ACC112 (cell line): ENCODE measurements around the gene PLXNA2.

Experiments used
- H2AFZ ChIP-seq: fragments of 200-600 bp; sonication (generic); one replicate; pipeline ENCODE4 v1.6.0; 2017; ENCODE audit warnings: antibody characterized with exemption, low read length; ENCODE audit not compliant: unreplicated experiment
- H3K27ac ChIP-seq: fragments of 200-600 bp; sonication (generic); 2 replicates; pipeline ENCODE4 v1.5.1; 2014; ENCODE audit warnings: low read depth, mild to moderate bottlenecking, antibody characterized with exemption, low read length, moderate library complexity
- H3K27me3 ChIP-seq: fragments of 200-600 bp; sonication (generic); 2 replicates; pipeline ENCODE4 v1.6.1; 2014; ENCODE audit warnings: mild to moderate bottlenecking, antibody characterized with exemption, low read length, moderate library complexity, mixed read lengths; ENCODE audit not compliant: insufficient read depth
- H3K36me3 ChIP-seq: fragments of 200-600 bp; sonication (generic); 2 replicates; pipeline ENCODE4 v1.6.1; 2016; ENCODE audit warnings: mild to moderate bottlenecking, antibody characterized with exemption, low read length, moderate library complexity, mixed read lengths; ENCODE audit not compliant: insufficient read depth
- H3K4me1 ChIP-seq: fragments of 200-600 bp; sonication (generic); one replicate; pipeline ENCODE4 v1.6.1; 2016; ENCODE audit warnings: low read length, mixed read lengths; ENCODE audit not compliant: insufficient read depth, unreplicated experiment, control insufficient read depth
- H3K4me3 ChIP-seq: fragments of 200-600 bp; sonication (generic); 2 replicates; pipeline ENCODE4 v1.5.1; 2014; ENCODE audit warnings: mild to moderate bottlenecking, low read depth, low read length
- H3K79me2 ChIP-seq: fragments of 200-600 bp; sonication (generic); one replicate; pipeline ENCODE4 v1.6.0; 2016; ENCODE audit warnings: low read length; ENCODE audit not compliant: control insufficient read depth, unreplicated experiment, insufficient read depth

Gene PLXNA2

GRCh38 chr1:208079161-208079560 lies 165.0 kb downstream of the PLXNA2 start:
- H3K79me2 ChIP-seq: no peaks in the 10 kb centered on the region
- no peaks in the 10 kb centered on the region for H3K27me3 ChIP-seq
- H3K4me3 ChIP-seq: no peak overlapping the region
- H3K4me1 ChIP-seq: no peaks in the 10 kb centered on the region
- peaks cover 3% of the 10 kb centered on the region for H3K36me3 ChIP-seq
- no peak overlapping the region for H2AFZ ChIP-seq
- H3K27ac ChIP-seq: no peak overlapping the region

- no peak overlapping the region for H3K4me3 ChIP-seq
- H3K79me2 ChIP-seq: no peaks in the 10 kb centered on the region
- H2AFZ ChIP-seq: no peak overlapping the region
- peaks cover 3% of the 10 kb centered on the region; the same call in 1 of the 2 replicates for H3K36me3 ChIP-seq
- H3K27ac ChIP-seq: no peak overlapping the region
- H3K4me1 ChIP-seq: no peaks in the 10 kb centered on the region
- H3K27me3 ChIP-seq: no peaks in the 10 kb centered on the region
Measured at GRCh38 chr1:208078752-208079151, 165.4 kb downstream of the PLXNA2 start.

GRCh38 chr1:208077232-208078075 lies 166.7 kb downstream of the PLXNA2 start:
- Histone ChIP-seq H3K4me3 (no peak overlapping the region), H3K79me2 (no peaks in the 10 kb centered on the region), H3K27ac (no peak overlapping the region), H3K27me3 (no peaks in the 10 kb centered on the region), H3K4me1 (no peaks in the 10 kb centered on the region), H2AFZ (no peak overlapping the region), H3K36me3 (peaks cover 3% of the 10 kb centered on the region; the same call in 1 of the 2 replicates)

GRCh38 chr1:208074353-208074752 lies 169.8 kb downstream of the PLXNA2 start:
- Histone ChIP-seq H2AFZ (no peak overlapping the region), H3K4me3 (no peak overlapping the region), H3K36me3 (peaks cover 3% of the 10 kb centered on the region; the same call in 1 of the 2 replicates), H3K27me3 (no peaks in the 10 kb centered on the region), H3K79me2 (no peaks in the 10 kb centered on the region), H3K4me1 (no peaks in the 10 kb centered on the region), H3K27ac (no peak overlapping the region)

- H3K4me1 ChIP-seq: no peaks in the 10 kb centered on the region
- H3K4me3 ChIP-seq: no peak overlapping the region
- no peak overlapping the region for H2AFZ ChIP-seq
- H3K79me2 ChIP-seq: no peaks in the 10 kb centered on the region
- no peaks in the 10 kb centered on the region for H3K27me3 ChIP-seq
- no peak overlapping the region for H3K27ac ChIP-seq
- H3K36me3 ChIP-seq: peaks cover 3% of the 10 kb centered on the region; the same call in 1 of the 2 replicates
Measured at GRCh38 chr1:208071435-208072031, 172.7 kb downstream of the PLXNA2 start.

- Histone ChIP-seq H3K36me3 (0 out of 2 replicates have a peak, but pooled peaks cover 3% of the 10 kb centered on the region), H3K4me3 (no peak overlapping the region), H3K79me2 (no peaks in the 10 kb centered on the region), H3K27ac (no peak overlapping the region), H3K4me1 (no peaks in the 10 kb centered on the region), H3K27me3 (no peaks in the 10 kb centered on the region), H2AFZ (no peak overlapping the region)
Measured at GRCh38 chr1:208069908-208070307, 174.3 kb downstream of the PLXNA2 start.

GRCh38 chr1:208069317-208069716 lies 174.9 kb downstream of the PLXNA2 start:
- H2AFZ ChIP-seq: no peak overlapping the region
- no peak overlapping the region for H3K27ac ChIP-seq
- no peaks in the 10 kb centered on the region for H3K4me1 ChIP-seq
- no peaks in the 10 kb centered on the region for H3K36me3 ChIP-seq
- H3K79me2 ChIP-seq: no peaks in the 10 kb centered on the region
- H3K4me3 ChIP-seq: no peak overlapping the region
- H3K27me3 ChIP-seq: no peaks in the 10 kb centered on the region

GRCh38 chr1:208068908-208069307 lies 175.3 kb downstream of the PLXNA2 start:
- no peaks in the 10 kb centered on the region for H3K4me1 ChIP-seq
- no peak overlapping the region for H3K4me3 ChIP-seq
- H3K36me3 ChIP-seq: no peaks in the 10 kb centered on the region
- no peak overlapping the region for H3K27ac ChIP-seq
- H3K27me3 ChIP-seq: no peaks in the 10 kb centered on the region
- no peaks in the 10 kb centered on the region for H3K79me2 ChIP-seq
- no peak overlapping the region for H2AFZ ChIP-seq

GRCh38 chr1:208068407-208068806 lies 175.8 kb downstream of the PLXNA2 start:
- Histone ChIP-seq H3K27me3 (no peaks in the 10 kb centered on the region), H2AFZ (no peak overlapping the region), H3K27ac (no peak overlapping the region)

GRCh38 chr1:208066583-208066982 lies 177.6 kb downstream of the PLXNA2 start:
- H3K79me2 ChIP-seq: no peaks in the 10 kb centered on the region
- H3K27ac ChIP-seq: no peak overlapping the region
- H3K4me1 ChIP-seq: no peaks in the 10 kb centered on the region
- no peak overlapping the region for H2AFZ ChIP-seq
- no peak overlapping the region for H3K4me3 ChIP-seq
- no peaks in the 10 kb centered on the region for H3K27me3 ChIP-seq
- no peaks in the 10 kb centered on the region for H3K36me3 ChIP-seq

More at GRCh38 chr1:208068407-208068806, 175.8 kb downstream of the PLXNA2 start:
- Histone ChIP-seq H3K4me1 (no peaks in the 10 kb centered on the region), H3K4me3 (no peak overlapping the region), H3K79me2 (no peaks in the 10 kb centered on the region), H3K36me3 (no peaks in the 10 kb centered on the region)

GRCh38 chr1:208065862-208066261 lies 178.3 kb downstream of the PLXNA2 start:
- no peaks in the 10 kb centered on the region for H3K27me3 ChIP-seq
- no peaks in the 10 kb centered on the region for H3K36me3 ChIP-seq
- H3K79me2 ChIP-seq: no peaks in the 10 kb centered on the region
- H3K27ac ChIP-seq: no peak overlapping the region
- H3K4me3 ChIP-seq: no peak overlapping the region
- no peak overlapping the region for H2AFZ ChIP-seq
- H3K4me1 ChIP-seq: no peaks in the 10 kb centered on the region
